HepG2 (cell line): Measurements from ENCODE around the gene SIMC1. TPM values are rescaled to one million over a fixed set of nuclear protein-coding genes. Genes with fewer than 3 reads are reported as not detected.

Experiments
- ATAC-seq: fragments of 200-7000 bp; cut with Tn5 transposase; 3 replicates; pipeline ENCODE4 v1.9.1; 2020; ENCODE audit warnings: mild to moderate bottlenecking, moderate library complexity
- BruUV-seq: library from RNA; stranded (reverse); fragments of 400-500 nt; replicated peaks from 2 replicates; lab custom pipeline; 2021; lab: Mats Ljungman, UMichigan
- CTCF ChIA-PET: fragments of 300-600 bp; formaldehyde crosslinking; extraction: SDS; loops from one replicate; lab custom pipeline; 2021; ENCODE audit warnings: low total read pairs, inconsistent platforms, low intra/inter-chr PET ratio; lab: Yijun Ruan, JAX
- POLR2A ChIA-PET: fragments of 350-600 bp; sonication (Branson Sonifier 250); formaldehyde crosslinking; loops from one replicate; lab custom pipeline; 2020; ENCODE audit warnings: antibody characterized with exemption, inconsistent platforms; lab: Yijun Ruan, JAX
- DNase-seq: peaks from one replicate; pipeline ENCODE4 v3.0.0-alpha.2; 2015; ENCODE audit warnings: low spot score
- FAIRE-seq: peaks from 3 replicates; lab custom pipeline; 2011; peaks lifted over from hg19 to GRCh38; lab: Jason Lieb, UNC
- H2AFZ ChIP-seq: one replicate; pipeline ENCODE4 v1.6.1; 2011; ENCODE audit warnings: low read length, inconsistent platforms
- H3K27ac ChIP-seq: fragments of 300-600 bp; 3 replicates; pipeline ENCODE4 v1.8.0; 2011; ENCODE audit warnings: mixed run types, mild to moderate bottlenecking, mixed read lengths, low read length, inconsistent platforms; ENCODE audit not compliant: insufficient read depth; ENCODE audit errors: extremely low read length
- H3K27me3 ChIP-seq, 2 experiments: fragments of 200-600 bp in 1 of 2; 2 replicates in 1 of 2; 3 replicates in 1 of 2; pipeline versions ENCODE4 v1.6.0 to v1.8.0; 2011; ENCODE audit warnings: low read length in 2 of 2, mild to moderate bottlenecking in 2 of 2, moderate library complexity in 2 of 2, inconsistent platforms in 1 of 2; ENCODE audit not compliant: insufficient read depth in 2 of 2, control insufficient read depth in 1 of 2
- H3K36me3 ChIP-seq, 2 experiments: fragments of 200-600 bp in 1 of 2; replicated peaks in 1 of 2; 2 replicates in 1 of 2; 3 replicates in 1 of 2; pipeline versions ENCODE4 v1.5.1 to v1.8.0; 2011; ENCODE audit warnings: low read length in 2 of 2, inconsistent platforms in 1 of 2; ENCODE audit not compliant: insufficient read depth in 2 of 2, control insufficient read depth in 1 of 2
- H3K4me1 ChIP-seq: 2 replicates; pipeline ENCODE4 v1.5.1; 2012; ENCODE audit warnings: low read length, inconsistent platforms; ENCODE audit not compliant: insufficient read depth
- H3K4me2 ChIP-seq: 2 replicates; pipeline ENCODE4 v1.6.0; 2011; ENCODE audit warnings: low read depth, low read length, inconsistent platforms
- H3K4me3 ChIP-seq, 3 experiments: fragments of 200-600 bp in 1 of 3; sonication (generic), shearing (Covaris generic) in 1 of 3; replicated peaks in 1 of 3; 2 replicates each; pipeline ENCODE4 v1.5.1; 2011 to 2016; ENCODE audit warnings: low read length in 3 of 3, inconsistent platforms in 2 of 3, low read depth in 2 of 3, mild to moderate bottlenecking in 2 of 3, control low read depth in 1 of 3, mixed read lengths in 1 of 3; ENCODE audit not compliant: insufficient read depth in 1 of 3
- H3K79me2 ChIP-seq: one replicate; pipeline ENCODE4 v1.6.1; 2011; ENCODE audit warnings: low read length, inconsistent platforms; ENCODE audit not compliant: insufficient read depth
- H3K9ac ChIP-seq: 2 replicates; pipeline ENCODE4 v1.6.0; 2011; ENCODE audit warnings: mild to moderate bottlenecking, low read depth, low read length, inconsistent platforms; ENCODE audit not compliant: insufficient read depth
- H3K9me3 ChIP-seq: 2 replicates; pipeline ENCODE4 v1.5.1; 2012; ENCODE audit warnings: mild to moderate bottlenecking, low read length
- H4K20me1 ChIP-seq: 2 replicates; pipeline ENCODE4 v1.6.0; 2011; ENCODE audit warnings: inconsistent platforms, mild to moderate bottlenecking, low read length, moderate library complexity; ENCODE audit not compliant: insufficient read depth
- DNMT1 ChIP-seq: sonication (generic); formaldehyde crosslinking; IDR thresholded peaks from 2 replicates; pipeline ENCODE4 v1.5.1; 2020; ENCODE audit warnings: mild to moderate bottlenecking, missing genetic modification reagents
- KDM3A ChIP-seq: IDR thresholded peaks from 2 replicates; pipeline ENCODE4 v1.6.1; 2018; ENCODE audit warnings: low read depth, missing compliant biosample characterization
- MED13 ChIP-seq: sonication (generic); formaldehyde crosslinking; IDR thresholded peaks from 2 replicates; pipeline ENCODE4 v1.5.0; 2020; ENCODE audit warnings: missing genetic modification reagents
- NR2C2 ChIP-seq: sonication (generic); formaldehyde crosslinking; IDR thresholded peaks from 2 replicates; pipeline ENCODE4 v1.4.0; 2020; ENCODE audit warnings: missing genetic modification reagents, mild to moderate bottlenecking, moderate library complexity, borderline replicate concordance
- RFX5 ChIP-seq: IDR thresholded peaks from 2 replicates; pipeline ENCODE4 v1.6.1; 2011; ENCODE audit warnings: low read depth, low read length, improper control_type of control experiment
- RXRA ChIP-seq: sonication (generic); formaldehyde crosslinking; IDR thresholded peaks from 2 replicates; pipeline ENCODE4 v1.5.1; 2020; ENCODE audit warnings: missing genetic modification reagents
- SAP130 ChIP-seq: IDR thresholded peaks from 2 replicates; pipeline ENCODE4 v1.6.1; 2016; ENCODE audit warnings: low read depth
- SMAD9 ChIP-seq: sonication (generic); formaldehyde crosslinking; IDR thresholded peaks from 2 replicates; pipeline ENCODE4 v1.5.1; 2020; ENCODE audit warnings: mild to moderate bottlenecking, missing genetic modification reagents
- ZMAT5 ChIP-seq: sonication (generic); formaldehyde crosslinking; IDR thresholded peaks from 2 replicates; pipeline ENCODE4 v1.5.0; 2020; ENCODE audit warnings: mild to moderate bottlenecking, low read depth, missing genetic modification reagents, borderline replicate concordance
- ZNF33A ChIP-seq: sonication (generic); formaldehyde crosslinking; IDR thresholded peaks from 2 replicates; pipeline ENCODE4 v1.5.1; 2020; ENCODE audit warnings: missing genetic modification reagents, mild to moderate bottlenecking, moderate library complexity, borderline replicate concordance
- ZNF407 ChIP-seq: sonication (generic); formaldehyde crosslinking; IDR thresholded peaks from one replicate; pipeline ENCODE4 v1.5.1; 2020; ENCODE audit warnings: mild to moderate bottlenecking, missing genetic modification reagents; ENCODE audit errors: not compliant biosample characterization
- ZSCAN20 ChIP-seq: sonication (generic); formaldehyde crosslinking; IDR thresholded peaks from 2 replicates; pipeline ENCODE4 v1.4.0; 2020; ENCODE audit warnings: missing genetic modification reagents, mild to moderate bottlenecking, borderline replicate concordance
- WGBS: methylation state at CpG from one replicate; pipeline ENCODE4 v1.1.6; 2017; ENCODE audit warnings: low lambda C conversion rate; 5-methylcytosine and 5-hydroxymethylcytosine counted together
- in situ Hi-C: cut with HindIII; loops from 2 replicates; pipeline ENCODE4 v1.10.0; 2017; ENCODE audit warnings: low pct_unique_long_range_greater_than_20kb; ENCODE audit not compliant: extremely low pct_ligation_motif_present
- intact Hi-C: fragments of 100-400 bp; cut with micrococcal nuclease; formaldehyde crosslinking; loops from one replicate; pipeline ENCODE4 v1.10.0; 2022; ENCODE audit not compliant: unreplicated experiment
- polyA plus RNA-seq, 8 experiments: library from polyadenylated mRNA; depleted of rRNA in 3 of 8; stranded (reverse) in 7 of 8; unstranded in 1 of 8; fragments of >200 nt; fragmentation: Illumina TruSeq in 4 of 8; extraction: Trizol in 4 of 8; gene quantifications; 2 replicates each; pipeline versions ENCODE4 v1.2.1 to v1.2.3, GENCODE V29; 2011 to 2016; ENCODE audit warnings: low read depth in 4 of 8, missing spikeins in 1 of 8, mixed read lengths in 1 of 8; ENCODE audit not compliant: insufficient read depth in 1 of 8
- total RNA-seq, 5 experiments: library from RNA; depleted of rRNA; stranded (reverse); fragments of >200 nt; fragmentation: Illumina TruSeq; extraction: Trizol; gene quantifications; 2 replicates each; pipeline ENCODE4 v1.2.3, GENCODE V29; 2016; ENCODE audit warnings: low read depth in 1 of 5

The SIMC1 gene
- total and polyA plus RNA-seq, 2 of the 13 experiments (the other 11 are each of a cell fraction or from before 2014, with no cell fraction given): 5.4 to 6.8 TPM

GRCh38 chr5:176373100-176373818, 135.0 kb downstream of the SIMC1 start:
- H3K9ac ChIP-seq: no peak overlapping the region
- intact Hi-C loops (no loop called here), in situ Hi-C loops (no loop called here)
- no peaks in the 10 kb centered on the region for H3K79me2 ChIP-seq
- BruUV-seq: no TSS peak
- ChIA-PET CTCF (no interaction called here), POLR2A (interaction anchor here (1.5 to 2.7 kb wide), 2 partner anchors 12 to 15 kb away, joined by 9 to 37 read pairs; partner anchors contain the start of genes HIGD2A, KIAA1191 and NOP16)
- H3K27ac ChIP-seq: no peak overlapping the region
- no peak for TF ChIP-seq RXRA (CRISPR knock-in tag)
- TF ChIP-seq SMAD9 (CRISPR knock-in tag): no peak
- TF ChIP-seq SAP130 (CRISPR knock-in tag): no peak
- TF ChIP-seq NR2C2 (CRISPR knock-in tag): no peak
- no peak for TF ChIP-seq ZNF407 (CRISPR knock-in tag)
- TF ChIP-seq KDM3A (CRISPR knock-in tag): no peak
- TF ChIP-seq ZSCAN20 (CRISPR knock-in tag): no peak
- TF ChIP-seq DNMT1: no peak
- TF ChIP-seq RFX5: no peak
- TF ChIP-seq MED13 (CRISPR knock-in tag): no peak
- no peak for TF ChIP-seq ZMAT5
- TF ChIP-seq ZNF33A: no peak
- WGBS: 78% methylated on average over 7 of the region's 7 CpGs
- H3K4me2 ChIP-seq: 0 out of 2 replicates have a peak overlapping the region, but pooled peaks have one; percentile 3
- no peak overlapping the region for H3K4me3 ChIP-seq
- peaks cover 37% of the 10 kb centered on the region for H3K4me1 ChIP-seq
- H4K20me1 ChIP-seq: no peaks in the 10 kb centered on the region
- no peaks in the 10 kb centered on the region for H3K27me3 ChIP-seq
- H3K36me3 ChIP-seq: no peaks in the 10 kb centered on the region
- DNase-seq: no peak
- H2AFZ ChIP-seq: no peak overlapping the region
- no peak for FAIRE-seq
- H3K9me3 ChIP-seq: no peaks in the 10 kb centered on the region
- ATAC-seq: no peak
